ENCODE data around the gene ZCCHC8.
A peak's percentile ranks its signal among the peaks of the same experiment; 100 is the strongest.

The ZCCHC8 gene
- long read RNA-seq, donor 1, partial matches to known transcripts, result 0 of 3 reads
- long read RNA-seq, donor 1, other reads (novel, unspliced or antisense), result 0 of 3 reads
- long read RNA-seq, donor 2, result 0 reads
- long read RNA-seq, donor 3, partial matches to known transcripts, result 0 of 2 reads
- long read RNA-seq, donor 3, other reads (novel, unspliced or antisense), result 0 of 2 reads
- long read RNA-seq, donor 4, partial matches to known transcripts, result 0 of 3 reads
- long read RNA-seq, donor 4, other reads (novel, unspliced or antisense), result 0 of 3 reads
- long read RNA-seq, donor 5, result 0 reads
- long read RNA-seq, donor 6, partial matches to known transcripts, result 0 of 1 reads
- long read RNA-seq, donor 6, other reads (novel, unspliced or antisense), result 0 of 1 reads
- long read RNA-seq, donor 7, partial matches to known transcripts, result 5 of 6 reads
- long read RNA-seq, donor 7, other reads (novel, unspliced or antisense), result 0 of 6 reads
- long read RNA-seq, donor 8, result 0 reads

- peak; percentile 91 for DNase-seq
These were observed at the start of gene ZCCHC8 for GRCh38 chr12:122500685-122501488. TSS of gene ZCCHC8 (minus strand) at chr12:122500932. CDS start at chr12:122500840, 92 bp downstream.

- no peak for DNase-seq
These were observed 46.6 kb upstream of the ZCCHC8 start for GRCh38 chr12:122547330-122547729.

GRCh38 chr12:122545855-122546254, 45.1 kb upstream of the ZCCHC8 start:
- DNase-seq, result no peak

- no peak for DNase-seq
These were observed 43.8 kb upstream of the ZCCHC8 start for GRCh38 chr12:122544537-122544936.

GRCh38 chr12:122538496-122538895, 37.8 kb upstream of the ZCCHC8 start:
- DNase-seq, result no peak

- no peak for DNase-seq
These were observed 36.3 kb upstream of the ZCCHC8 start for GRCh38 chr12:122537021-122537420.

GRCh38 chr12:122533856-122534255, 33.1 kb upstream of the ZCCHC8 start:
- DNase-seq, result no peak

- no peak for DNase-seq
These were observed 28.3 kb upstream of the ZCCHC8 start for GRCh38 chr12:122528992-122529391.

GRCh38 chr12:122528582-122528981, 27.9 kb upstream of the ZCCHC8 start:
- DNase-seq, result no peak

GRCh38 chr12:122527478-122527944, 26.8 kb upstream of the ZCCHC8 start:
- no peak for DNase-seq

GRCh38 chr12:122526683-122527477, 26.1 kb upstream of the ZCCHC8 start, which contains the start of the genes KNTC1 and RSRC2:
TSS of gene KNTC1 (plus strand) at chr12:122527249. CDS start at chr12:122530064, 2,815 bp downstream.
TSS of gene RSRC2 (minus strand) at chr12:122526936. CDS start at chr12:122526853, 83 bp downstream.
- DNase-seq, result peak; percentile 100

- DNase-seq, result no peak
These were observed 23.4 kb upstream of the ZCCHC8 start for GRCh38 chr12:122523846-122524718.

- no peak for DNase-seq
These were observed 22.5 kb upstream of the ZCCHC8 start for GRCh38 chr12:122523280-122523679.

- DNase-seq, result no peak
These were observed 19.9 kb upstream of the ZCCHC8 start for GRCh38 chr12:122520676-122521075.

- no peak for DNase-seq
These were observed 18.7 kb upstream of the ZCCHC8 start for GRCh38 chr12:122519418-122519817.

GRCh38 chr12:122518908-122519307, 18.2 kb upstream of the ZCCHC8 start:
- DNase-seq, result no peak

GRCh38 chr12:122517877-122518276, 17.1 kb upstream of the ZCCHC8 start:
- DNase-seq, result no peak

- DNase-seq, result no peak
These were observed 16.0 kb upstream of the ZCCHC8 start for GRCh38 chr12:122516544-122517361.

- DNase-seq, result no peak
These were observed 14.5 kb upstream of the ZCCHC8 start for GRCh38 chr12:122515275-122515674.

GRCh38 chr12:122513660-122514059, 12.9 kb upstream of the ZCCHC8 start:
- DNase-seq, result no peak
